GM18505 (cell line): ENCODE measurements around the gene KCNN1.

Source experiments
- ATAC-seq: cut with Tn5 transposase; IDR thresholded peaks from one replicate; pipeline ENCODE4 v1.9.1; 2021; ENCODE audit not compliant: unreplicated experiment
- POLR2A ChIP-seq: IDR thresholded peaks from 4 replicates; pipeline ENCODE4 v1.6.1; 2011; ENCODE audit warnings: borderline replicate concordance; ENCODE audit not compliant: insufficient read depth, insufficient read length; ENCODE audit errors: extremely low read depth

Gene KCNN1

GRCh38 chr19:17951990-17952976 lies 14.6 kb upstream of the KCNN1 start:
- no peak for TF ChIP-seq POLR2A
- no peak for ATAC-seq

GRCh38 chr19:17953316-17953801 lies 13.5 kb upstream of the KCNN1 start:
- TF ChIP-seq POLR2A, result no peak
- no peak for ATAC-seq

DNA sequence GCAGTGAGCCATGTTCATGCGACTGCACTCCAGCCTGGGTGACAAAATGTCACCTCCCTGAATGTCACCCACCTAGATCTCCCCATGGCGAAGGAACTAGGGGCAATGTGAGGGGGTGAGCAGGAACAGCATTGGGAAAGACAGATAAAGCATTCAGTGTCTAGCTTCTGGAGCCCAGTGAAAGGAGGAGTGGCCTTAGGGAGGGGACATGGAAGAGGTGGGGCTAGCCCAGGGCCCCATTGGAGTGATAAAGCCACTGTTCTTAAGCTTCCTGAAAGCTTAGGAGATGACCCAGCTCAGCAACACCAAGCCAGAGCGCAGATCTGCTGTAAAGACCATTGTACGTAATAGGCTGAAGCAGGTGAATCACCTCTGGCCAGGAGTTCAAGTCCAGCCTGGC lies 13.0 kb upstream of the KCNN1 start:
- ATAC-seq, result no peak
- no peak for TF ChIP-seq POLR2A

GRCh38 chr19:17954401-17954800 lies 12.5 kb upstream of the KCNN1 start:
- TF ChIP-seq POLR2A, result no peak
- ATAC-seq, result no peak

DNA sequence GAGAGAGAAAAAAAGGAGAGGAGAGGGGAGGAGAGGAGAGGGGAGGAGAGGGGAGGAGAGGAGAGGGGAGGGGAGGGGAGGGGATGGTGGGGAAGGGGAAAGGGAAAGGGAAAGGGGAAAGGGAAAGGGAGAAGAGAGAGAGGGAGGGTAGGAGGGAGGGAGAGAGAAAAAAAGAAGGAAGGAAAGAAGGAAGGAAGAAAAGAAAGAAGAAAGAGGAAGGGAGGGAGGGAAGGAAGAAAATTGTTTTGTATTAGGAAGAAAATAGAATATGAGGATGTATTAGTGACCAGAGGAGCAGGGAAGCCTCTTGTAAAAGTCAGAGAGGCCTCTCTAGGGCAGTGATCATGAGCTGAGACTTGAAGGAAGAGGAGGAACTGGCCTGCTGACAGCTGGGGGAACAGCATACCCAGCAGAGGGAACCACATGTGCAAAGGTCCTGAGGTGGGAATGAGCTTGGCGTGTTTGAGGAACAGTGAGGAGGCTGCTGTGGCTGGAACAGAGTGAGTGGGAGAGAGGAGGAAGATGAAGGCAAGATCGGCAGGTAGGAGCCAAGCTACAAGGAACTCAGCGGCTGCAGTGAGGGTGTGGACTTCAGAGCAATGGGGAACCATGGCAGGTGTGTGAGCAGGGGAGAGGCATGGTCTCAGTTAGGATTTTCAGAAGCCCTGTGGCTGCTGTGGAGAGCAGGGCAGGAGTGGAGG lies 9.6 kb upstream of the KCNN1 start:
- ATAC-seq, result no peak
- TF ChIP-seq POLR2A, result no peak

DNA sequence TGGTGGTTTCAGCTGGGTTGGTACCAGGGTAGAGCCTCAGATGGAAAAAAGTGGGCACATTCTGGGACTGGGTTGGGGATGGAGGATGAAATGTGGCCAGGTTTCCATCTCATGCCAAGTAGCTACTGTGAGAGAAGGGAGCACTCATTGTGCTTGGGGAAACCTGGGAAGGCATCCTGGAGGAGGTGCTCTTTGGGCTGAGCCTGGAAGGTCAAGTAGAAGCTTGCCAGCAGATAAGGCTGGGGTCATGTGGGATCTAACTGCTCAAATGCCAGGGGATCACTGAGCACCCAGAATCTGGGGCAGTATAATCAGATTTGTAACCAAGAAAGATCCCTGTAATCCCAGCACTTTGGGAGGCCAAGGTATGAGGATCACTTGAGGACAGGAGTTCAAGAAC lies 9.0 kb upstream of the KCNN1 start:
- TF ChIP-seq POLR2A, result no peak
- no peak for ATAC-seq

DNA sequence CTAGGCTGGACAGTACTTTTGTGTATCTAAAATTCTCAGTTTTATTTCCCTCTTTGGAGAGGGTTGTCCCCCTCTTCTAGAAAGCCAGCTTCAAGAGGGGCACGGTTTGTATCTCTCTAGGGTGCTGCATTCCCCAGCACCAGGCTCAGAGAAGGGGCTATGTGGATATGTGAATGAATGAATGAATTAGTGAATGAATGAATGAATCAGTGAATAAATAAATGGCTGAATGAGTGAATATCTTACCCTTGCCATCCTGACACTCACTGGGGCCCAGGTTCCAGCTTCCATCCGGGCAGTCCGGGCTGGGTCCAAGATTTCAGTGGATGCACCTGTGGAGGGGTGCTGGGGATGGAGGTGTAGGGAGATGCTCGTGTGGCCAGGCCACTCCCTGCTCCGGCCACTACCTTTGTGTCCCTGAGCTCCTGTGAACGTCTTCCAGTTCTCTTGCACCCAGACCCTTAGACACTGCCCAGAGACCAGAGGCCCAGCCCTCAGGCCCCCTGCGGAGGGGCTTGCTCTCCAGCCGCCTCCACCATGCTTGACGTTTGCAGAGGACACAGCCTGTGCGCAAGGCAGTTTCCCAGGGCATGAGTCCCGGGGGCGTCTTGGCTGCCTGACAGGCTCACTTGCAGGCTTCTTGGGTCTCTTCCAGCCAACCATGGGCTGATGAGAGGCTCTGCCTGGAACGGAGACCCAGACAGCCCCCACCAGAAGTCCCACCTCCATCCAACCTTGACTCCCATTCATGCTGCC lies 2.8 kb upstream of the KCNN1 start:
- ATAC-seq, result no peak
- TF ChIP-seq POLR2A, result no peak

- TF ChIP-seq POLR2A, result no peak
- no peak for ATAC-seq
Observed at GRCh38 chr19:17965370-17966128, 1.4 kb upstream of the KCNN1 start.

- ATAC-seq, result no peak
- no peak for TF ChIP-seq POLR2A
Observed at GRCh38 chr19:17966129-17966483, 801 bp upstream of the KCNN1 start.

- no peak for TF ChIP-seq POLR2A
- no peak for ATAC-seq
Observed at GRCh38 chr19:17967257-17968051, 547 bp downstream of the KCNN1 start.

DNA sequence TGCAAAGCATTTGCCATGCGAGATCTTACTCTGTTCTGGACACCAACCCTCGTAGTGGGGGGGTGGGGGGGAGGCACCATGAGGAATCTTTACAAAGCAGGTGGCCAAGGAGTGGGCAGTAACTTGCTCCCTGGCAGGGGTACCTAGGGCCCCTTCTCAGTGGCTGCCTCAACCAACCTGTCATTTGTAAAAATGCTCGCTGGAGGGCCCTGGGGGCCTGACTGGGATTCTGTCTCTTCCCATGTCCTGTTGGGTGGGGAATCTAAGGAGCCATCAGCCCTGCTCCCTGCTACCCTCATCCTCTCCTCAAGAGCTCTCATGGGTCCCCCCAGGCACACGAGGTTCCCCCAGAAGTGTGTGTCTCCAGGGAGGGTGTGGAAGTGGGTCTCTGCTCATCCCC lies 1.5 kb downstream of the KCNN1 start:
- ATAC-seq, result no peak
- TF ChIP-seq POLR2A, result no peak
